ENCODE results near the gene SLC2A9. TPM values are rescaled to one million over a fixed set of nuclear protein-coding genes. Genes with fewer than 3 reads are reported as not detected.
A peak's percentile ranks its signal among the peaks of the same experiment; 100 is the strongest.
"Not testable (repeated sequence)": the region's sequence is repeated elsewhere in the genome, so short reads cannot be mapped to it uniquely, and the experiment has no call there.

SLC2A9 gene
- total RNA-seq, 1 experiment from 2014 or later = not detected

GRCh38 chr4:9997886-9998285 lies 23.4 kb downstream of the SLC2A9 start:
- no peak for DNase-seq (ENCODE audit: low spot score)

GRCh38 chr4:9996319-9997110 lies 24.8 kb downstream of the SLC2A9 start:
- peak; percentile 33 for DNase-seq (ENCODE audit: low spot score)

DNA sequence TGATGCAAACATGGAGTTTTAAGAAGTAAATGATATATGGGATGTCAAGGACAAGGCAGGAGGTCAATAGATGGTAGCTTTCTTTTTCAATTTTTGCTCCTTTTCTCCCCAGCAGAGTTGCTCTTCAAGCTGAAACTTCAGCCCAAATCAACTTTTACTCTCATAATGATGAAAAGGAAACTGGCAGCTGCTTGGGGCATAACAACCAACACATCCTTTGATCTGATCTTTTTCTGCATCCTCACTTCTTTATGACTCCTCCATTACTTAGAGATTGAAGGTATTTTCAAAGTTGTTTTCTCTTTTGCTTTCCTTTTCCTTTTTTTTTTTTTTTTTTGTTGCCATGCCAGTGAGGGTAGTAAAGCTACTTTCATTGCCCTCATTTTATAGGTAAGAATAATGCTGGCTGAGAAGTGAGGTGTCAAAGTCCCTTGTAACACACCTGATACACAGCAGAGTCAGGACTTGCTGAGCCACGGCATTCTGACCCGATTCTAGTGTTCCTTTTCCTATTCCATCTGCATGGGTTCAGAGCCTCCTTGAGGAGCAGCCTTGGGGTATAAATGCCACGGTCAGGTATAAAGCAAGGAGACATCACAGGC lies 26.9 kb downstream of the SLC2A9 start:
- DNase-seq (ENCODE audit: low spot score) = no peak

GRCh38 chr4:9989918-9990635 lies 31.2 kb downstream of the SLC2A9 start:
- no peak for DNase-seq (ENCODE audit: low spot score)

GRCh38 chr4:9988933-9989332 lies 32.4 kb downstream of the SLC2A9 start:
- DNase-seq (ENCODE audit: low spot score) = no peak

DNA sequence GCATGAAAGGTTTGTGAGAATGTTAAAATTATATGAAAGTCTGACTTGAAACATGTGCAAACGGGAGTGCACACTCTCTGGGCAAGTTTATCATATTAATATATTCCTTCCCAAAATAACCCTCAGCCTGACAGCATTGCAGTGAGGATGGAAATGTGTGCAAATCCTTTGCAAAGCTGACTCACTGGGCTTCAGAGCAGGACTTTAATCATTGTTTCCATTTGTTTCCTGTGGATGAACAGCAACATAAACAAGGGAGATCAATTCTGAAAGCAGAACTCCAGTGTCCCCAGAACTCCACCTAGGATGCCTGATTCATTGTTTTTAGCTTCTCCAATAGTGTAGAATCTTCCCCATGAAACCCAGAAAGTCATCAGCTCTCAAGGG lies 32.9 kb downstream of the SLC2A9 start:
- DNase-seq (ENCODE audit: low spot score) = no peak

GRCh38 chr4:9987749-9988362 lies 33.4 kb downstream of the SLC2A9 start:
- DNase-seq (ENCODE audit: low spot score) = no peak

- DNase-seq (ENCODE audit: low spot score) = no peak
Observed at GRCh38 chr4:9984621-9985020, 36.7 kb downstream of the SLC2A9 start.

GRCh38 chr4:9983211-9983610 lies 38.1 kb downstream of the SLC2A9 start:
- DNase-seq (ENCODE audit: low spot score) = no peak

DNA sequence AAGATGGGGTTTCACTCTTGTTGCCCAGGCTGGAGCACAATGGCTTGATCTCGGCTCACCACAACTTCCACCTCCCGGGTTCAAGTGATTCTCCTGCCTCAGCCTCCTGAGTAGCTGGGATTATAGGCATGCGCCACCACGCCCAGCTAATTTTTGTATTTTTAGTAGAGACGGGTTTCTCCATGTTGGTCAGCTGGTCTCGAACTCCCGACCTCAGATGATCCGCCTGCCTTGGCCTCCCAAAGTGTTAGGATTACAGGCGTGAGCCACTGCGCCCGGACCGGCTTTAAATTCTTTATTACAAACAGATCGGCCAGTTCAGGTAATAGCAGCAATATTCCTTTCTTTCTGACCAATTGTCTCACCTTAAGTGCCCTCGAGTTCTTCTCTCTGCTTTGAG lies 39.4 kb downstream of the SLC2A9 start:
- DNase-seq (ENCODE audit: low spot score) = not testable (repeated sequence)

DNA sequence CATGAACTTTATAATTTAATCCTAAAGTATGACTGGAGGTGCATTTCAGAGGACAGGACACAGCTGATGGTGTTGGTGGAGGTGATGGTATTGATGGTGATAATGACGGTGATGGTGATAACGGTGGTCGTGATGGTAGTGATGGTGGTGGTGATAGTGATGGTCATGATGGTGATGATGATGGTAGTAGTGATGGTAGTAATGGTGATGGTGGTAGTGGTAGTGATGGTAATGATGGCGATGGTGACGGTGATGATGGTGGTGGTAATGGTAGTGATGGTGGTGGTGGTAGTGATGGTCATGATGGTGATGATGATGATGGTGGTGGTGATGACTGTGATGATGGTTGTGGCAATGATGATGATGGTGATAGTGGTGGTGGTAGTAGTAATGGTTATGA lies 40.4 kb downstream of the SLC2A9 start:
- DNase-seq (ENCODE audit: low spot score) = no peak

- no peak for DNase-seq (ENCODE audit: low spot score)
Observed at GRCh38 chr4:9979101-9979701, 42.1 kb downstream of the SLC2A9 start.

DNA sequence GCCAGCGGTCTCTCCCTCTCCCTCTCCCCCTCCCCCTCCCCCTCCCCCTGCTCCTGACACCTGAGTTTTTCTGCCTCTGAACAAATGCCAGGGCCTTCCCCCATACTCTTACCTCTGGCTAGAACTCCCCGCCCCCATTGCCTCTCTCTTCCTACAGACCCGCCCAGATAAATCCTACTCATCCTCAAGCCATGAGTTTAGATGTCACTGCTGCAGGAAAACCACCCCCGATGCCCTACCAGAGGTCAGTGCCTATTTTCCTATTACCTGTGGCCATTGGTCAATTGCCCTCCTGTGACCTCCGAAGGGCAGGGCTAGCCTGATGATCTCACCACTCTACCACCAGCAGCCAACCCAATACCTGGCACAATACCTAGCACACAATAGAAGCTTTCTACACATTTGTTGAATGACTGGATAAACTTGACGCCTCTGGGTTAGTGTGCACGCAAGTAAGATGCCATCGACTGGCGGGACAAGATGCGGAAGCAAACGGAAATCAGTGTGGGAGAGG lies 43.7 kb downstream of the SLC2A9 start:
- DNase-seq (ENCODE audit: low spot score) = no peak

DNA sequence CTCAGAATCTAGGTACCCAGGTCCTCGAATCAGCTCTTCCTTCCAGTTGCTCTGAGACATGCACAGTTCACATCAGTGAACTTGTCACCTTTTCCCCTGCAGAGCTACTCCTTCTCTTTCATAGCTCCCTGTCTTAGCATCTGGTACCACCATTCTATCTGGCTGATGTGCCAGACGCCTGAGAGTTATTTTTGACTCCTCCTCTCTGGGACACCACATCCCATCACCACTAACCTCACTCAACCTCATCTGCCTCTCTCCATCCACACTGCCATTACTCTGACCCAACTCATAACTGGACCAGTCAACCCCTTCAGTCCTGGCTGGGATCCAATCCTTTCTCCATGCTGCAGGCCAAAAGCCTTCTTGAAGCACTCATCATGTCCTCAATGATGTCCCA lies 44.5 kb downstream of the SLC2A9 start:
- no peak for DNase-seq (ENCODE audit: low spot score)

- no peak for DNase-seq (ENCODE audit: low spot score)
Observed at GRCh38 chr4:9976293-9976692, 45.0 kb downstream of the SLC2A9 start.

DNA sequence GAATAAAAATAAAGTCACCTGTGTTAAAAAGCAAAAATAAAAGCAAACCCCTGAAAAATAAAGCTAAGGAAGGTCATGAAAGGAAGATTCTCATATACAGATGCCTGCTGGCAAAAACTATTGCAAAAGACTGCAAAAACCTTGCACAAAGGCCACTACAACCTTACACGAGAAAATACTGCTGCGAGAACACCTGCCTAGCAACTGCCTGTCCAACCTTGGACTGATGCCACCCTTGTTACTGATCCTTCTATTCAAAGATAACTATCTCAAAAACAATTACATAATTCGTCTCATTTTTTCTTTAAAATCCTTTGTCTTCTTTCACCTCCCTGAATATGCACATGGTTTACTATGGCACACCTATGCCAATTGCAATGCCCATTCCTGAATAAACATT lies 49.6 kb downstream of the SLC2A9 start:
- no peak for DNase-seq (ENCODE audit: low spot score)

GRCh38 chr4:9970399-9971011 lies 50.8 kb downstream of the SLC2A9 start:
- DNase-seq (ENCODE audit: low spot score) = no peak

GRCh38 chr4:9969526-9970398 lies 51.5 kb downstream of the SLC2A9 start:
- no peak for DNase-seq (ENCODE audit: low spot score)

GRCh38 chr4:9968472-9968871 lies 52.8 kb downstream of the SLC2A9 start:
- DNase-seq (ENCODE audit: low spot score) = no peak

DNA sequence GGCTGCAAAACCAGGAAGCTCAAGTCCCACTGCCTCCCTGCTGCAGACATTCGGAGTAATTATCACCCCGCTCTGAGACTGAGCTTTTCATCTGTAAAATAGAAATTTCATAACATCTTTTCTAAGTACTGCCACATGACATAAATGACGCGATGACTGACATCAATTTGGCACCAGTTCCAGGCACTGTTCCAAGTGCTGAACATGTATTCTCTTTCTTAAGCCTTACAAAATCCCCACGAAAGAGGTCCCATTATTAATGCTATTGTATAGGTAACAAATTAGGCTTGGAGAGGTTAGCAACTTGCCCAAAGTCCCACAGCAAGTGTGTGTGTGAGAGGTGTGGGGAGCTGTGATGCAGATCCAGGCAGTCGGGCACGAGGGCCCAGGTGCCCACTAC lies 56.4 kb downstream of the SLC2A9 start:
- no peak for DNase-seq (ENCODE audit: low spot score)

Measured in H4 (cell line).